HCT116 (cell line): ENCODE measurements around the gene NAB1. TPM values are rescaled to one million over a fixed set of nuclear protein-coding genes. Genes with fewer than 3 reads are reported as not detected.

Experiments
- ATAC-seq: fragments of 200-7000 bp; cut with Tn5 transposase; 2 replicates; pipeline ENCODE4 v1.9.1; 2020; ENCODE audit warnings: mild to moderate bottlenecking, moderate library complexity
- Bru-seq: library from RNA; stranded (reverse); fragments of 400-500 nt; gene quantifications from one replicate; lab custom pipeline; 2021; lab: Mats Ljungman, UMichigan
- BruChase-seq, 2 experiments: library from RNA; stranded (reverse); fragments of 400-500 nt; gene quantifications; one replicate each; lab custom pipeline; 2021; lab: Mats Ljungman, UMichigan
- BruUV-seq: library from RNA; stranded (reverse); fragments of 400-500 nt; replicated peaks from 2 replicates; lab custom pipeline; 2021; lab: Mats Ljungman, UMichigan
- CTCF ChIA-PET: fragments of 300-600 bp; sonication (Branson Sonifier 250); formaldehyde crosslinking; loops from one replicate; lab custom pipeline; 2021; ENCODE audit warnings: antibody characterized with exemption; lab: Charles Lee
- POLR2A ChIA-PET: fragments of 300-600, 350-600 bp; sonication (Branson Sonifier 250); formaldehyde crosslinking; loops from one replicate; lab custom pipeline; 2021; ENCODE audit warnings: antibody characterized with exemption; lab: Charles Lee
- RAD21 ChIA-PET, 2 experiments: fragments of 300-600 bp; sonication (Branson Sonifier 250); formaldehyde crosslinking; loops; one replicate each; lab custom pipeline; 2023; ENCODE audit warnings: low total read pairs in 2 of 2; ENCODE audit not compliant: uncharacterized antibody in 2 of 2, unreplicated experiment in 2 of 2, low non-redundant PET in 1 of 2; lab: Charles Lee
- DNase-seq: peaks from one replicate; pipeline ENCODE4 v3.0.0-alpha.2; 2010; ENCODE audit warnings: low read depth, low spot score
- H2AFZ ChIP-seq: fragments of 200-600 bp; shearing (Covaris generic), sonication (generic); 2 replicates; pipeline ENCODE4 v1.6.1; 2017; ENCODE audit warnings: low read depth, mixed run types, mixed read lengths, antibody characterized with exemption, low read length; ENCODE audit not compliant: poor library complexity, severe bottlenecking
- H3K27ac ChIP-seq: 2 replicates; pipeline ENCODE4 v1.5.1; 2012; ENCODE audit warnings: low read depth, low read length
- H3K27me3 ChIP-seq: fragments of 200-600 bp; sonication (generic); 2 replicates; pipeline ENCODE4 v1.6.1; 2016; ENCODE audit warnings: mixed run types, low read length, mixed read lengths; ENCODE audit not compliant: insufficient read depth
- H3K36me3 ChIP-seq, 2 experiments: fragments of 200-500 bp in 1 of 2; fragments of 200-600 bp in 1 of 2; sonication (Bioruptor generic) in 1 of 2; sonication (generic) in 1 of 2; 2 replicates each; pipeline versions ENCODE4 v1.5.1 to v1.6.1; 2014 to 2016; ENCODE audit warnings: low read length in 2 of 2, inconsistent platforms in 1 of 2, mixed read lengths in 1 of 2, mixed run types in 1 of 2; ENCODE audit not compliant: insufficient read depth in 2 of 2, control insufficient read depth in 1 of 2
- H3K4me1 ChIP-seq, 2 experiments: fragments of 200-600 bp in 1 of 2; sonication (generic) in 1 of 2; 2 replicates each; pipeline versions ENCODE4 v1.5.1 to v1.6.1; 2012 to 2017; ENCODE audit warnings: low read length in 2 of 2, inconsistent platforms in 1 of 2, mild to moderate bottlenecking in 1 of 2, mixed read lengths in 1 of 2, mixed run types in 1 of 2, moderate library complexity in 1 of 2; ENCODE audit not compliant: insufficient read depth in 2 of 2, control insufficient read depth in 1 of 2
- H3K4me2 ChIP-seq: fragments of 200-600 bp; sonication (generic); 2 replicates; pipeline ENCODE4 v1.6.1; 2017; ENCODE audit warnings: mixed run types, low read length, mixed read lengths
- H3K4me3 ChIP-seq, 2 experiments: fragments of 200-600 bp in 1 of 2; sonication (generic) in 1 of 2; replicated peaks in 1 of 2; 2 replicates each; pipeline ENCODE4 v1.5.1; 2011 to 2016; ENCODE audit warnings: low read length in 2 of 2, control low read depth in 1 of 2, low read depth in 1 of 2, mild to moderate bottlenecking in 1 of 2, mixed read lengths in 1 of 2, mixed run types in 1 of 2
- H3K79me2 ChIP-seq: fragments of 200-600 bp; sonication (generic); 2 replicates; pipeline ENCODE4 v1.6.1; 2017; ENCODE audit warnings: mild to moderate bottlenecking, mixed run types, low read length, moderate library complexity, mixed read lengths; ENCODE audit not compliant: insufficient read depth
- H3K9ac ChIP-seq: fragments of 200-600 bp; sonication (generic); 2 replicates; pipeline ENCODE4 v1.6.1; 2016; ENCODE audit warnings: low read length, mixed read lengths
- H3K9me2 ChIP-seq: fragments of 200-600 bp; sonication (generic), shearing (Covaris generic); 2 replicates; pipeline ENCODE4 v1.6.1; 2017; ENCODE audit warnings: mixed run types, mild to moderate bottlenecking, moderate library complexity; ENCODE audit not compliant: insufficient read depth
- H3K9me3 ChIP-seq, 2 experiments: fragments of 200-500 bp in 1 of 2; fragments of 200-600 bp in 1 of 2; sonication (Bioruptor generic) in 1 of 2; sonication (generic) in 1 of 2; 2 replicates each; pipeline ENCODE4 v1.6.1; 2014 to 2017; ENCODE audit warnings: low read length in 2 of 2, mixed read lengths in 2 of 2, inconsistent platforms in 1 of 2, low read depth in 1 of 2, mild to moderate bottlenecking in 1 of 2, mixed run types in 1 of 2, moderate library complexity in 1 of 2; ENCODE audit not compliant: control insufficient read depth in 1 of 2, insufficient read depth in 1 of 2
- H4K20me1 ChIP-seq: fragments of 200-600 bp; sonication (generic), shearing (Covaris generic); 2 replicates; pipeline ENCODE4 v1.6.1; 2017; ENCODE audit warnings: mixed run types, mild to moderate bottlenecking, moderate library complexity; ENCODE audit not compliant: insufficient read depth
- CBX3 ChIP-seq: IDR thresholded peaks from 2 replicates; pipeline ENCODE4 v1.6.1; 2012; ENCODE audit warnings: low read depth
- CTCF ChIP-seq, 3 experiments: fragments of 200-600 bp in 1 of 3; sonication (generic) in 1 of 3; IDR thresholded peaks in 2 of 3; conservative IDR thresholded peaks in 1 of 3; 2 replicates each; pipeline ENCODE4 v1.5.1; 2012 to 2017; ENCODE audit warnings: low read depth in 2 of 3, low read length in 2 of 3, antibody characterized with exemption in 1 of 3, borderline replicate concordance in 1 of 3, control low read depth in 1 of 3, mild to moderate bottlenecking in 1 of 3, mixed read lengths in 1 of 3, mixed run types in 1 of 3, moderate library complexity in 1 of 3; ENCODE audit not compliant: insufficient read depth in 1 of 3
- ELF1 ChIP-seq: IDR thresholded peaks from 2 replicates; pipeline ENCODE4 v1.6.1; 2012; ENCODE audit warnings: low read depth, borderline replicate concordance
- EZH2 ChIP-seq: fragments of 200-600 bp; sonication (generic); IDR thresholded peaks from 2 replicates; pipeline ENCODE4 v1.6.1; 2017; ENCODE audit warnings: antibody characterized with exemption, mixed run types
- FOSL1 ChIP-seq: IDR thresholded peaks from 2 replicates; pipeline ENCODE4 v1.6.1; 2012; ENCODE audit warnings: low read depth
- JUND ChIP-seq: IDR thresholded peaks from 2 replicates; pipeline ENCODE4 v1.6.1; 2012
- MAX ChIP-seq: IDR thresholded peaks from 2 replicates; pipeline ENCODE4 v1.6.1; 2012
- POLR2A ChIP-seq: IDR thresholded peaks from 2 replicates; pipeline ENCODE4 v1.7.0; 2011; ENCODE audit warnings: borderline replicate concordance; ENCODE audit not compliant: insufficient read depth, insufficient read length; ENCODE audit errors: extremely low read depth
- POLR2AphosphoS5 ChIP-seq: IDR thresholded peaks from 2 replicates; pipeline ENCODE4 v1.6.1; 2011; ENCODE audit warnings: mild to moderate bottlenecking, low read depth, low read length, moderate library complexity
- RAD21 ChIP-seq: IDR thresholded peaks from 2 replicates; pipeline ENCODE4 v1.6.1; 2012; ENCODE audit warnings: low read depth, mild to moderate bottlenecking
- SIN3A ChIP-seq: IDR thresholded peaks from 2 replicates; pipeline ENCODE4 v1.6.1; 2012; ENCODE audit warnings: low read depth
- SRF ChIP-seq: IDR thresholded peaks from 2 replicates; pipeline ENCODE4 v1.6.1; 2012; ENCODE audit warnings: low read depth
- TCF7L2 ChIP-seq: IDR thresholded peaks from 2 replicates; pipeline ENCODE4 v1.7.0; 2011; ENCODE audit warnings: borderline replicate concordance, inconsistent platforms; ENCODE audit not compliant: insufficient read depth, insufficient read length; ENCODE audit errors: extremely low read depth
- ZBTB33 ChIP-seq: IDR thresholded peaks from 2 replicates; pipeline ENCODE4 v1.6.1; 2011; ENCODE audit warnings: mild to moderate bottlenecking, low read length, moderate library complexity; ENCODE audit not compliant: insufficient replicate concordance; ENCODE audit errors: extremely low read depth
- ZFX ChIP-seq: fragments of 450-650 bp; IDR thresholded peaks from 2 replicates; pipeline ENCODE4 v1.6.1; 2017
- intact Hi-C: fragments of 100-400 bp; cut with micrococcal nuclease; formaldehyde crosslinking; loops from 2 replicates; pipeline ENCODE4 v1.10.0; 2022
- long read RNA-seq: library from polyadenylated mRNA; unstranded; transcript quantifications from one replicate; pipeline ENCODE4 v2.0.0, GENCODE V29; 2021; ENCODE audit not compliant: unreplicated experiment
- polyA plus RNA-seq: library from polyadenylated mRNA; unstranded; fragments of >200 nt; gene quantifications from 2 replicates; pipeline ENCODE4 v1.2.1, GENCODE V29; 2012; ENCODE audit warnings: missing spikeins
- total RNA-seq: library from RNA; stranded (reverse); gene quantifications from one replicate; pipeline ENCODE4 v1.2.1, GENCODE V29; 2021; ENCODE audit not compliant: unreplicated experiment

The NAB1 gene
- total RNA-seq, result 43.8 TPM
- 13.1 and 19.2 TPM in 2 replicates for polyA plus RNA-seq
- Bru-seq, nascent RNA, result percentile 81 among the genes with signal in this experiment
- percentile 90 among the genes with signal in this experiment for BruChase-seq, experiment 1, labeled RNA remaining after a 6-hour chase
- percentile 90 among the genes with signal in this experiment for BruChase-seq, experiment 2, labeled RNA remaining after a 2-hour chase
- long read RNA-seq, transcript NAB1-202 (8 exons, 2,360 nt), result major isoform, 12 of 46 reads
- long read RNA-seq, partial matches to known transcripts, result 9 of 46 reads
- long read RNA-seq, other reads (novel, unspliced or antisense), result 21 of 46 reads

GRCh38 chr2:190649035-190649797 is at the start of gene NAB1:
Gene NAB1, plus strand, starts transcription at chr2:190649083. Its CDS starts 10,094 bp downstream, at chr2:190659177.
- Histone ChIP-seq H3K4me1 (peaks cover 4 to 27% of the 10 kb centered on the region in 2 experiments; a peak in 3 of 4 replicates), H3K27me3 (no peaks in the 10 kb centered on the region), H3K9ac (peak within 1 kb of the TSS; percentile 70), H3K36me3 (no peaks in the 10 kb centered on the region), H3K4me3 (peak within 1 kb of the TSS; percentile 69 to 70), H3K9me2 (no peaks in the 10 kb centered on the region), H2AFZ (peak within 1 kb of the TSS; percentile 83), H3K4me2 (peak within 1 kb of the TSS; percentile 90), H4K20me1 (peaks cover 3% of the 10 kb centered on the region; the same call in 1 of the 2 replicates), H3K9me3 (no peaks in the 10 kb centered on the region), H3K79me2 (peaks cover 48% of the 10 kb centered on the region), H3K27ac (peak within 1 kb of the TSS; percentile 82)
- ChIA-PET CTCF (no interaction called here), POLR2A (no interaction called here), RAD21 (interaction anchor here in 1 of 2 experiments (0.7 kb wide), 1 partner anchor 374 kb away, joined by 6 read pairs; no protein-coding TSS in a partner anchor)
- 0 out of 2 replicates have a peak, but pooled peaks have one; percentile 12 for TF ChIP-seq ZFX
- TF ChIP-seq JUND, result no peak
- no peak for TF ChIP-seq POLR2A
- TF ChIP-seq FOSL1, result no peak
- no peak for TF ChIP-seq EZH2
- TF ChIP-seq ELF1, result no peak
- TF ChIP-seq MAX, result peak; percentile 10; the same call in 1 of the 2 replicates
- TF ChIP-seq SRF, result no peak
- TF ChIP-seq CBX3, result no peak
- no peak for TF ChIP-seq TCF7L2
- no peak for TF ChIP-seq SIN3A
- no peak for TF ChIP-seq RAD21
- no peak for TF ChIP-seq CTCF (IDR thresholded peaks at IDR 0.05 in 2 of 3, conservative IDR thresholded peaks at IDR 0.05 in 1 of 3; ENCODE audit: borderline replicate concordance in 1 of 3, insufficient read depth in 1 of 3, low read depth in 2 of 3, low read length in 2 of 3)
- TF ChIP-seq ZBTB33, result no peak
- 0 out of 2 replicates have a peak, but pooled peaks have one; percentile 13 for TF ChIP-seq POLR2AphosphoS5
- intact Hi-C loops, result no loop called here
- BruUV-seq, result no TSS peak
- no peak for DNase-seq
- peak; percentile 66 for ATAC-seq
